ENCODE measurements around the gene FAF2.

FAF2 gene

DNA sequence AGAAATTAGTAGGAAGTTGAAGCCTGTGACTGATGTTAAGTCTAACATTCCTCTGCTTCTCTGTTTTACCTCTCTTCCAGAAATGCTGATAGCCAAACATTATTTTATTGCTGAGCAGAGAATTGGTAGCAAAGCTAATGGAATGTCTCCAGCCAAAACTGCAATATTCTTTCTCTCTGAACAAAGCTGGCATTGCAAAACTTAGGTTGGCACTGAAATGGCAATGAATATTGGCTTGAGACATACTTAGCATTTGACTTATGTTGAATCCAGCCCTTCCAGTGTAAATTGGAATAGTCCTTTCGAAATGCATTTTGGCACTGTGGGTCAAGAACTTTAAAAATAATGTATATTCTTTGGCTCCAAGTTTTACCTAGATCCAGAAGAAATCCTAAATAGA, 21.1 kb downstream of the FAF2 start:
- H3K36me3 Mint-ChIP-seq (ENCODE audit: low read depth), result peaks cover 40% of the 10 kb centered on the region
- TF ChIP-seq, protein P1, sequence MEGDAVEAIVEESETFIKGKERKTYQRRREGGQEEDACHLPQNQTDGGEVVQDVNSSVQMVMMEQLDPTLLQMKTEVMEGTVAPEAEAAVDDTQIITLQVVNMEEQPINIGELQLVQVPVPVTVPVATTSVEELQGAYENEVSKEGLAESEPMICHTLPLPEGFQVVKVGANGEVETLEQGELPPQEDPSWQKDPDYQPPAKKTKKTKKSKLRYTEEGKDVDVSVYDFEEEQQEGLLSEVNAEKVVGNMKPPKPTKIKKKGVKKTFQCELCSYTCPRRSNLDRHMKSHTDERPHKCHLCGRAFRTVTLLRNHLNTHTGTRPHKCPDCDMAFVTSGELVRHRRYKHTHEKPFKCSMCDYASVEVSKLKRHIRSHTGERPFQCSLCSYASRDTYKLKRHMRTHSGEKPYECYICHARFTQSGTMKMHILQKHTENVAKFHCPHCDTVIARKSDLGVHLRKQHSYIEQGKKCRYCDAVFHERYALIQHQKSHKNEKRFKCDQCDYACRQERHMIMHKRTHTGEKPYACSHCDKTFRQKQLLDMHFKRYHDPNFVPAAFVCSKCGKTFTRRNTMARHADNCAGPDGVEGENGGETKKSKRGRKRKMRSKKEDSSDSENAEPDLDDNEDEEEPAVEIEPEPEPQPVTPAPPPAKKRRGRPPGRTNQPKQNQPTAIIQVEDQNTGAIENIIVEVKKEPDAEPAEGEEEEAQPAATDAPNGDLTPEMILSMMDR (IDR thresholded peaks at IDR 0.05; ENCODE audit: unreplicated experiment in 3 of 3), result no peak
- no peak overlapping the region for H3K27ac Mint-ChIP-seq
- H3K4me3 Mint-ChIP-seq, result no peak overlapping the region
- H3K9me3 Mint-ChIP-seq, result peaks cover 8% of the 10 kb centered on the region
- no peaks in the 10 kb centered on the region for H3K27me3 Mint-ChIP-seq (ENCODE audit: low read depth)
- H3K4me1 Mint-ChIP-seq, result no peaks in the 10 kb centered on the region

DNA sequence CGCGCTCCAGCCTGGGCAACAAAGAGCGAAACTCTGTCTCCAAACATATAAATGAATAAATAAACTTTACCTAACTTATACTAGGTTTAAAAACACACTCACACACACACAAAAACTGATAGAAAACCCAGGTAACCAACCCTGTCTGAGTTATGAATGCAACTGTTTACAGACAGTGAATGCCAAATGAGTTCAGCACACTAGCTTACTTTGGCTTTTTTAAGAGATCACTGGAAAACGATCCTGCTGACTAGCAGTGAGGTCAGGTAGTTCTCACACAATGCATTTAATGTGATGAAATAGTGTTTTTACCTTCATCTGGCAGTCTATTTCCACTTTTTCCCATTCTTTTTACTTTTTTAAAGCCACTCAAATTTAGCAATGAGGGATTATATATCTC, 22.4 kb downstream of the FAF2 start:
- no peaks in the 10 kb centered on the region for H3K4me1 Mint-ChIP-seq
- H3K36me3 Mint-ChIP-seq (ENCODE audit: low read depth), result peaks cover 46% of the 10 kb centered on the region
- no peak overlapping the region for H3K27ac Mint-ChIP-seq
- H3K9me3 Mint-ChIP-seq, result peaks cover 13% of the 10 kb centered on the region
- no peaks in the 10 kb centered on the region for H3K27me3 Mint-ChIP-seq (ENCODE audit: low read depth)
- H3K4me3 Mint-ChIP-seq, result no peak overlapping the region
- TF ChIP-seq, protein P1 (IDR thresholded peaks at IDR 0.05; ENCODE audit: unreplicated experiment in 3 of 3), result no peak

DNA sequence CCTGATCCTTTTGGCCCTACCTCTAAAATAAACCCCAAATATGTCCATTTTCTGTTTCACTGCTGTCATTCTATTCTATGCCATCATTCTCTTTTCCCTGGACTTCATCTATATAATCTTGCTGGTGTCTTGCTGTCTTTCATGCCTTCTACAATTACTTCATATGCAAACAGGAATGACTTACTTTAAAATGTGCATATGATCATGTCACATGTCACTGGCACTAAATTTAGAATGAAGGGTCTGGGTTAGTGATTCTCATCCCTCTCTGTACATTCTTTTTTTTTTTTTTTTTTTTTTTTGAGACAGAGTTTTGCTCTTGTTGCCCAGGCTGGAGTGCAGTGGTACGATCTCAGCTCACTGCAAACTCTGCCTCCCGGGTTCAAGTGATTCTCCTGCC, 22.9 kb downstream of the FAF2 start:
- Mint-ChIP-seq H3K4me3 (no peak overlapping the region), H3K9me3 (peaks cover 13% of the 10 kb centered on the region), H3K27me3 (ENCODE audit: low read depth) (no peaks in the 10 kb centered on the region), H3K4me1 (no peaks in the 10 kb centered on the region), H3K27ac (no peak overlapping the region), H3K36me3 (ENCODE audit: low read depth) (peaks cover 49% of the 10 kb centered on the region)
- TF ChIP-seq, protein P1 (IDR thresholded peaks at IDR 0.05; ENCODE audit: unreplicated experiment in 3 of 3), result no peak

DNA sequence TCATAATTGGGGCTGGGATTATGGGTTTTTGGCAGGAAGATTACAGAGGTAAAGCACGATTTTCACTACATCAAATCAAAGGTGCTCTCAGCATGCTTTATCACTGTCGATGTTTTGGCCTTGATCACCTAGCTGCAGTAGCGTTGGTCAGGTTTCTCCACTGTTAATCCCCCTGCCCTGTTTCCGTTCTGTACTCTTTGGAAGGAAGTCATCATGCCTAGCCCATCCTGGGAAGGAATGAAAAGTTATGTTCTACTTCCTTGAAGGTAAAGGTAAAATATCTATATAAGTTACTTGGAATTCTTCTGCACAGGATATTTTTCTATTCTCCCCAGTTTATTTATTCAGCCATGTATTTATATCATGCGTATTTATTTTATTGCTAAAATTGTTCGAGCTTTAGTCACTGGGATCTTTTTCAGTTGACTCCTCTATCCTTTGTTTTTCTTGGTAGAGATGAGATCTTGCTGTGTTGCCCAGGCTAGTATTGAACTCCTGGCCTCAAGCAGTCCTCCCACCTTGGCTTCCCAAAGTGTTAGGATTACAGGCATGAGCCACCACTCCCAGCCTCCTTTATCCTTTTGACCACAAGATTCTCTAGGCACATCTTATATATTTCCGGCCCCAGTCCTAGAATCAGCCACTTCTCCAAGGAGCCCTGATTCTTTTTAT, 25.3 kb downstream of the FAF2 start:
- Mint-ChIP-seq H3K36me3 (ENCODE audit: low read depth) (peaks cover 51% of the 10 kb centered on the region), H3K27ac (no peak overlapping the region), H3K4me1 (no peaks in the 10 kb centered on the region), H3K27me3 (ENCODE audit: low read depth) (no peaks in the 10 kb centered on the region), H3K4me3 (no peak overlapping the region), H3K9me3 (peaks cover 13% of the 10 kb centered on the region)
- TF ChIP-seq, protein P1 (IDR thresholded peaks at IDR 0.05; ENCODE audit: unreplicated experiment in 3 of 3), result no peak

DNA sequence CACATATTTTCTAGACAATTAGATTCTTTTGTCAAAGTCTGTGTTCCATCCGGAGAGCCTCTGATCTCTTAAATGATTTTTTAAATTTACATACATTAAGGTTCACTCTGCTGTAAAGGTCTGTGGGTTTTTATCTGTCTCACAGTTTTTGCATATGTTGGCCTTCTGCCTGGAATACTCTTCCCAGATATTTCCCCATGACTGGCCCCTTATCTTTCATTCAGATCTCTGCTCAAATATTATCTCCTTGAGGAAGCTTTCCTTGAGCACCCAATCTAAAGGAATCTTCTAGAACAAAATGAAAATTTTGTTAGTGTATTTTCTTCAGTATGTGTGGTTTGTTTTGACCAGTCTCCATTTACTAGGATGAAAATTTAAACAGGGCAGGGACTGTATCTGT, 26.3 kb downstream of the FAF2 start:
- Mint-ChIP-seq H3K36me3 (ENCODE audit: low read depth) (peaks cover 56% of the 10 kb centered on the region), H3K27ac (no peak overlapping the region), H3K4me1 (no peaks in the 10 kb centered on the region), H3K9me3 (peaks cover 13% of the 10 kb centered on the region), H3K4me3 (no peak overlapping the region), H3K27me3 (ENCODE audit: low read depth) (no peaks in the 10 kb centered on the region)
- TF ChIP-seq, protein P1 (IDR thresholded peaks at IDR 0.05; ENCODE audit: unreplicated experiment in 3 of 3), result no peak

DNA sequence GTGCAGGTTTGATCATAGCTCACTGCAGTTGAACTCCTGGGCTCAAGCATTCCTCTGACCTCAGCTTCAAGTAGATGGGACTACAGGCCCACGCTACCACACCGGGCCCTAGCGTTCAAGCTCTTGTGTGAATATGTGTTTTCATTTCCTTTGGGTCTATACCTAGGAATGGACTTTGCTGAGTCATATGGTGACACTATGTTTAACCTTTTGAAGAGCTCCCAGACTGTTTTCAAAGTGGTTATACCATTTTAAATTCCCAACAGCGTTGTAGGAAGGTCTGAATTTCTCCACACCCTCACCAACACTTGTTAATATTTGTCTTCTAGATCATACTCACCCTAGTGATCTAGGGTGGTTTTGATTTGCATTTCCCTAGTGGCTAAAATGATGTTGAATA, 33.5 kb downstream of the FAF2 start:
- no peak overlapping the region for H3K4me3 Mint-ChIP-seq
- H3K4me1 Mint-ChIP-seq, result no peaks in the 10 kb centered on the region
- peaks cover 53% of the 10 kb centered on the region for H3K36me3 Mint-ChIP-seq (ENCODE audit: low read depth)

More for the DNA sequence above, 33.5 kb downstream of the FAF2 start:
- H3K27me3 Mint-ChIP-seq (ENCODE audit: low read depth), result no peaks in the 10 kb centered on the region
- no peaks in the 10 kb centered on the region for H3K9me3 Mint-ChIP-seq
- TF ChIP-seq, protein P1 (IDR thresholded peaks at IDR 0.05; ENCODE audit: unreplicated experiment in 3 of 3), result no peak
- H3K27ac Mint-ChIP-seq, result no peak overlapping the region
